Camera-type eye (tissue), 1 donor: ENCODE measurements around the gene GDE1. TPM values are rescaled to one million over a fixed set of nuclear protein-coding genes. Genes with fewer than 3 reads are reported as not detected.

Experiments used
- total RNA-seq: library from RNA; depleted of rRNA; stranded (reverse); fragments of >200 nt; gene quantifications from one replicate; pipeline ENCODE4 v1.2.3, GENCODE V29; 2014

The GDE1 gene
- total RNA-seq, result 44.9 TPM

GRCh38 chr16:19521471-19522396 is at the start of gene GDE1:
Gene GDE1 (minus strand): TSS chr16:19522098. CDS start chr16:19521964, 134 bp downstream.

GRCh38 chr16:19555186-19555937 is 33.5 kb upstream of the GDE1 start, which contains the start of gene VPS35L:
Gene VPS35L (plus strand): TSS chr16:19555703. CDS start chr16:19555730, 27 bp downstream.

GRCh38 chr16:19523559-19524355 is 1.9 kb upstream of the GDE1 start, which contains the start of gene CCP110:
Gene CCP110 (plus strand): TSS chr16:19523942. CDS start chr16:19527882, 3,940 bp downstream.

Other genes starting within 250 kb of the GDE1 start
- 29.2 TPM for gene CLEC19A, start 236.4 kb downstream of the GDE1 start, total RNA-seq
- 1.9 TPM for gene TMC5, start 104.2 kb downstream of the GDE1 start, total RNA-seq
- 73.2 TPM for gene CCP110, start 1.8 kb upstream of the GDE1 start, total RNA-seq
- 48.8 TPM for gene VPS35L, start 33.6 kb upstream of the GDE1 start, total RNA-seq
- gene KNOP1, start 196.1 kb upstream of the GDE1 start, total RNA-seq, result 22.3 TPM
- 30.6 TPM for gene IQCK, start 196.2 kb upstream of the GDE1 start, total RNA-seq